Measurements from ENCODE around the gene PKP1.

DNA sequence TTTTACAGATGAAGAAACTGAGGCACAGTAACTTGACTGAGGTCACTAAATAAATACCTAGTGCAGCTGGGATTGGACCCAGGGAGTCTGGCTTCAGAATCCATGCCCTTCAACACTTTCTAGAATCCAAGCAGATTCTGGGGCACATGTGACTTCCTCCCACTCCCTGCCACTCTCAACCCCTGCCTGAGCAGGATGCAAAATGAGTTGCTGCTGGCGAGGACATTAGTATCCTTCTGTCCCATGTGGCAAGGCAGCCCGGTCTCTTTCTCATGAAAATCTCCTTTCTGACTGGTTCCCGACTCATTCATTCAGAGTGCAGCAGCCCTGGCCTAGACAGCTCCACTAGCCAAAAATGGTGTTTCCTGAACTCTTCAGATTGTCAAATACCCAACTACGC is 65.8 kb downstream of the PKP1 start:
- TF ChIP-seq, protein P1, sequence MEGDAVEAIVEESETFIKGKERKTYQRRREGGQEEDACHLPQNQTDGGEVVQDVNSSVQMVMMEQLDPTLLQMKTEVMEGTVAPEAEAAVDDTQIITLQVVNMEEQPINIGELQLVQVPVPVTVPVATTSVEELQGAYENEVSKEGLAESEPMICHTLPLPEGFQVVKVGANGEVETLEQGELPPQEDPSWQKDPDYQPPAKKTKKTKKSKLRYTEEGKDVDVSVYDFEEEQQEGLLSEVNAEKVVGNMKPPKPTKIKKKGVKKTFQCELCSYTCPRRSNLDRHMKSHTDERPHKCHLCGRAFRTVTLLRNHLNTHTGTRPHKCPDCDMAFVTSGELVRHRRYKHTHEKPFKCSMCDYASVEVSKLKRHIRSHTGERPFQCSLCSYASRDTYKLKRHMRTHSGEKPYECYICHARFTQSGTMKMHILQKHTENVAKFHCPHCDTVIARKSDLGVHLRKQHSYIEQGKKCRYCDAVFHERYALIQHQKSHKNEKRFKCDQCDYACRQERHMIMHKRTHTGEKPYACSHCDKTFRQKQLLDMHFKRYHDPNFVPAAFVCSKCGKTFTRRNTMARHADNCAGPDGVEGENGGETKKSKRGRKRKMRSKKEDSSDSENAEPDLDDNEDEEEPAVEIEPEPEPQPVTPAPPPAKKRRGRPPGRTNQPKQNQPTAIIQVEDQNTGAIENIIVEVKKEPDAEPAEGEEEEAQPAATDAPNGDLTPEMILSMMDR (IDR thresholded peaks at IDR 0.05; ENCODE audit: extremely low read depth in 1 of 2, insufficient read depth in 1 of 2, low read depth in 1 of 2, low read length in 2 of 2) = no peak
- TF ChIP-seq EZH2 (IDR thresholded peaks at IDR 0.05; ENCODE audit: borderline replicate concordance, low read depth, low read length, severe bottlenecking) (no peak), POLR2A (IDR thresholded peaks at IDR 0.05; ENCODE audit: low read depth, low read length) (no peak), GATA2 (IDR thresholded peaks at IDR 0.05; ENCODE audit: insufficient read depth, insufficient read length, low read depth, low read length) (no peak), FOS (IDR thresholded peaks at IDR 0.05; ENCODE audit: borderline replicate concordance, insufficient read depth, low read length) (no peak)
